HepG2 (cell line): Measurements from ENCODE around the gene PRR14. TPM values are rescaled to one million over a fixed set of nuclear protein-coding genes. Genes with fewer than 3 reads are reported as not detected.

ENCODE experiments used
- ATAC-seq: fragments of 200-7000 bp; cut with Tn5 transposase; 3 replicates; pipeline ENCODE4 v1.9.1; 2020; ENCODE audit warnings: mild to moderate bottlenecking, moderate library complexity
- BruUV-seq: library from RNA; stranded (reverse); fragments of 400-500 nt; replicated peaks from 2 replicates; lab custom pipeline; 2021; lab: Mats Ljungman, UMichigan
- CTCF ChIA-PET: fragments of 300-600 bp; formaldehyde crosslinking; extraction: SDS; loops from one replicate; lab custom pipeline; 2021; ENCODE audit warnings: low total read pairs, inconsistent platforms, low intra/inter-chr PET ratio; lab: Yijun Ruan, JAX
- POLR2A ChIA-PET: fragments of 350-600 bp; sonication (Branson Sonifier 250); formaldehyde crosslinking; loops from one replicate; lab custom pipeline; 2020; ENCODE audit warnings: antibody characterized with exemption, inconsistent platforms; lab: Yijun Ruan, JAX
- DNase-seq: peaks from one replicate; pipeline ENCODE4 v3.0.0-alpha.2; 2015; ENCODE audit warnings: low spot score
- FAIRE-seq: peaks from 3 replicates; lab custom pipeline; 2011; peaks lifted over from hg19 to GRCh38; lab: Jason Lieb, UNC
- H2AFZ ChIP-seq: one replicate; pipeline ENCODE4 v1.6.1; 2011; ENCODE audit warnings: low read length, inconsistent platforms
- H3K27ac ChIP-seq: fragments of 300-600 bp; 3 replicates; pipeline ENCODE4 v1.8.0; 2011; ENCODE audit warnings: mixed run types, mild to moderate bottlenecking, mixed read lengths, low read length, inconsistent platforms; ENCODE audit not compliant: insufficient read depth; ENCODE audit errors: extremely low read length
- H3K27me3 ChIP-seq, 2 experiments: fragments of 200-600 bp in 1 of 2; 2 replicates in 1 of 2; 3 replicates in 1 of 2; pipeline versions ENCODE4 v1.6.0 to v1.8.0; 2011; ENCODE audit warnings: low read length in 2 of 2, mild to moderate bottlenecking in 2 of 2, moderate library complexity in 2 of 2, inconsistent platforms in 1 of 2; ENCODE audit not compliant: insufficient read depth in 2 of 2, control insufficient read depth in 1 of 2
- H3K36me3 ChIP-seq, 2 experiments: fragments of 200-600 bp in 1 of 2; replicated peaks in 1 of 2; 2 replicates in 1 of 2; 3 replicates in 1 of 2; pipeline versions ENCODE4 v1.5.1 to v1.8.0; 2011; ENCODE audit warnings: low read length in 2 of 2, inconsistent platforms in 1 of 2; ENCODE audit not compliant: insufficient read depth in 2 of 2, control insufficient read depth in 1 of 2
- H3K4me1 ChIP-seq: 2 replicates; pipeline ENCODE4 v1.5.1; 2012; ENCODE audit warnings: low read length, inconsistent platforms; ENCODE audit not compliant: insufficient read depth
- H3K4me2 ChIP-seq: 2 replicates; pipeline ENCODE4 v1.6.0; 2011; ENCODE audit warnings: low read depth, low read length, inconsistent platforms
- H3K4me3 ChIP-seq, 3 experiments: fragments of 200-600 bp in 1 of 3; sonication (generic), shearing (Covaris generic) in 1 of 3; replicated peaks in 1 of 3; 2 replicates each; pipeline ENCODE4 v1.5.1; 2011 to 2016; ENCODE audit warnings: low read length in 3 of 3, inconsistent platforms in 2 of 3, low read depth in 2 of 3, mild to moderate bottlenecking in 2 of 3, control low read depth in 1 of 3, mixed read lengths in 1 of 3; ENCODE audit not compliant: insufficient read depth in 1 of 3
- H3K79me2 ChIP-seq: one replicate; pipeline ENCODE4 v1.6.1; 2011; ENCODE audit warnings: low read length, inconsistent platforms; ENCODE audit not compliant: insufficient read depth
- H3K9ac ChIP-seq: 2 replicates; pipeline ENCODE4 v1.6.0; 2011; ENCODE audit warnings: mild to moderate bottlenecking, low read depth, low read length, inconsistent platforms; ENCODE audit not compliant: insufficient read depth
- H3K9me3 ChIP-seq: 2 replicates; pipeline ENCODE4 v1.5.1; 2012; ENCODE audit warnings: mild to moderate bottlenecking, low read length
- H4K20me1 ChIP-seq: 2 replicates; pipeline ENCODE4 v1.6.0; 2011; ENCODE audit warnings: inconsistent platforms, mild to moderate bottlenecking, low read length, moderate library complexity; ENCODE audit not compliant: insufficient read depth
- KDM5B ChIP-seq: sonication (generic); formaldehyde crosslinking; IDR thresholded peaks from 2 replicates; pipeline ENCODE4 v1.4.0; 2020; ENCODE audit warnings: missing genetic modification reagents, mild to moderate bottlenecking, borderline replicate concordance
- MTA3 ChIP-seq: sonication (generic); formaldehyde crosslinking; IDR thresholded peaks from 2 replicates; pipeline ENCODE4 v1.4.0; 2020; ENCODE audit warnings: missing genetic modification reagents
- THAP8 ChIP-seq: sonication (generic); formaldehyde crosslinking; IDR thresholded peaks from 2 replicates; pipeline ENCODE4 v1.5.1; 2020; ENCODE audit warnings: missing genetic modification reagents, mild to moderate bottlenecking, borderline replicate concordance
- ZNF276 ChIP-seq: sonication (generic); formaldehyde crosslinking; IDR thresholded peaks from 2 replicates; pipeline ENCODE4 v1.4.0; 2020; ENCODE audit warnings: mild to moderate bottlenecking, low read depth, missing genetic modification reagents
- ZNF382 ChIP-seq: sonication (generic); formaldehyde crosslinking; IDR thresholded peaks from 2 replicates; pipeline ENCODE4 v1.5.0; 2020; ENCODE audit warnings: missing genetic modification reagents, mild to moderate bottlenecking, borderline replicate concordance
- WGBS: methylation state at CpG from one replicate; pipeline ENCODE4 v1.1.6; 2017; ENCODE audit warnings: low lambda C conversion rate; 5-methylcytosine and 5-hydroxymethylcytosine counted together
- in situ Hi-C: cut with HindIII; loops from 2 replicates; pipeline ENCODE4 v1.10.0; 2017; ENCODE audit warnings: low pct_unique_long_range_greater_than_20kb; ENCODE audit not compliant: extremely low pct_ligation_motif_present
- intact Hi-C: fragments of 100-400 bp; cut with micrococcal nuclease; formaldehyde crosslinking; loops from one replicate; pipeline ENCODE4 v1.10.0; 2022; ENCODE audit not compliant: unreplicated experiment
- polyA plus RNA-seq, 8 experiments: library from polyadenylated mRNA; depleted of rRNA in 3 of 8; stranded (reverse) in 7 of 8; unstranded in 1 of 8; fragments of >200 nt; fragmentation: Illumina TruSeq in 4 of 8; extraction: Trizol in 4 of 8; gene quantifications; 2 replicates each; pipeline versions ENCODE4 v1.2.1 to v1.2.3, GENCODE V29; 2011 to 2016; ENCODE audit warnings: low read depth in 4 of 8, missing spikeins in 1 of 8, mixed read lengths in 1 of 8; ENCODE audit not compliant: insufficient read depth in 1 of 8
- total RNA-seq, 5 experiments: library from RNA; depleted of rRNA; stranded (reverse); fragments of >200 nt; fragmentation: Illumina TruSeq; extraction: Trizol; gene quantifications; 2 replicates each; pipeline ENCODE4 v1.2.3, GENCODE V29; 2016; ENCODE audit warnings: low read depth in 1 of 5

PRR14 gene
- total and polyA plus RNA-seq, 2 of the 13 experiments (the other 11 are each of a cell fraction or from before 2014, with no cell fraction given) = 8.4 to 11.0 TPM

DNA sequence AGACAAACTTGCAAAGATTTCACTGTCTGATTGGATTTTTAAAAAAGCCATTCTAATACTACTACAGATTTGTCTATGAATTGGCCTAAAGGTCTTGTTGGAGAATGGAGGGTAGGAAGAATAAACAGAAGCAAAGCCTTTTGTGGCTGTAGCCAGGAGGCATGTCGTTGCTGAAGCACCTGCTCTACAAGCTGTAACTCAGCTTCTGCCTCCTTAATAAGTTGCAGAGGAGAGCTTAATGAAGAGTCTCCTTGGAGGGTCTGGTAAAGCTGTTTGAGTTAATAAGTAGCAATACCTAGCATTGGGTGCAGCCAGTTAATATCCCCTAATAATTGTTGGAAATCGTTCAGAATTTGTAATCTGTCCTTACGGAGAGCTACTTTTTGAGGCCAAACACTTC lies 30.6 kb upstream of the PRR14 start (continued):
- TF ChIP-seq THAP8 = no peak

DNA sequence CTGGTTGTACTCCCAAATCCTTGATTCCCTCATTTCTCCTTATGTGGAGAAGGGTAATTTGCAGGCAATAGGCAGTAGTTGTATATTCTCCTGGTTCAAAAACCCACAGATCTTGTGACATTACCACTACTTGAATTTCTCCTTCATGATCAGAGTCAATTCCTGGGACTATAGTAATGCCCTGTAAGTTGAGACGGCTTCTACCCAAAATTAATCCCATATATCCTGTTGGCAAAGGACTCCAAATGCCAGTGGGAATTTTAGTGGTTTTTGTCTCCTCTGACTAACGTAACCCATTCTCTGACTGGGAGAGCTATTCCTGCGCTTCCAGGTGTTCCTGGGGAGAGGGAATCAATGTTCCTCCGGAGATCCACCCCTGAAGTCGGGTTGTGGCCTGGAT lies 29.0 kb upstream of the PRR14 start:
- in situ Hi-C loops (loop anchor here (5.0 kb wide), 1 partner anchor 49 kb away; the partner anchor contains the start of gene ZNF688), intact Hi-C loops (no loop called here)
- TF ChIP-seq ZNF276 = no peak
- TF ChIP-seq ZNF382 = no peak
- no peak for TF ChIP-seq KDM5B (CRISPR knock-in tag)
- TF ChIP-seq MTA3 (CRISPR knock-in tag) = no peak
- Histone ChIP-seq H3K9me3 (no peaks in the 10 kb centered on the region), H4K20me1 (no peaks in the 10 kb centered on the region), H3K36me3 (no peaks in the 10 kb centered on the region), H3K9ac (no peak overlapping the region), H3K4me1 (peaks cover 76% of the 10 kb centered on the region), H3K27me3 (peaks cover 0 to 19% of the 10 kb centered on the region in 2 experiments; a peak in 3 of 5 replicates), H3K27ac (no peak overlapping the region), H2AFZ (no peak overlapping the region), H3K4me2 (no peak overlapping the region), H3K79me2 (no peaks in the 10 kb centered on the region), H3K4me3 (no peak overlapping the region)
- DNase-seq = no peak
- ATAC-seq = no peak
- BruUV-seq = no TSS peak
- CTCF ChIA-PET = no interaction called here
- FAIRE-seq = no peak
- POLR2A ChIA-PET = interaction anchor here (1.1 to 6.5 kb wide), 2 partner anchors 12 to 482 kb away, joined by 3 to 46 read pairs; partner anchors contain the start of gene ZNF689
- WGBS = 74% methylated on average over 5 of the region's 5 CpGs
